ENCODE results near the gene FBXW4. TPM values are rescaled to one million over a fixed set of nuclear protein-coding genes. Genes with fewer than 3 reads are reported as not detected.
A peak's percentile ranks its signal among the peaks of the same experiment; 100 is the strongest.

The FBXW4 gene
- total and polyA plus RNA-seq, 9 of the 15 experiments (the other 6 are each of a cell fraction or from before 2014, with no cell fraction given): 1.0 to 10.6 (median 5.4) TPM

DNA sequence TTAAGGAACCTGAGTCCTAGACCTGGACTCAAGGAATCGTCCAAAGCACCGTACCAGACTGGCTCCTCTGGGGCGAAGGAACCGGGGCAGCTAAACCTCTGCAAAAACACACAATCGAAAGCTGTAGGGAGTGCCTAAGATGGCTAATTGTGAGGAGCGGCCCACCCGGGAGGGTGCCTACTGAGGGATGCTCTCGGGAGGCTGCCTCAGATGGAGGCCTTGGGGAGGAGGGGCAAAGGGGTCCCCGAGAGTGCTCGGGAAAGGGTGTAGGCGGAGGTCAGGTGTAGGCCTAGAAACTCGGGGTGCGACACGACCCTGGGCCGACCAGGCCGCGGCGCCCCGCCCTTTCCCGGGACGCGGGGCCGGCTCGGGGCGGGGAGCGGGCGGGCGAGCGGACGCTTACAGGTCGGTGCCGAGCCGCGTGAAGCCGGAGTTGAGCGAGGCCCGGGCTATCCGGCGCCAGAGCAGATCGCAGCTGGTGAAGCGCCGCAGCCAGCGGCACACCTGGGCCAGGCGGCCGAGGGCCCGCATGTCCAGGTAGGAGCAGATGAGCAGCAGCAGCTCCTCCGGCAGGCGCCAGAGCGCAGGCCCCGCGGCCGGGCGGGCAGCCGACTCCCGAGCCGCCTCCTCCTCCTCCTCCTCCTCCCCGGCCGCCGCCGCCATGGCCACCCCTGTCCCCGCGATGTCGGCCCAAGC is 844 bp downstream of the FBXW4 start (continued):
- TF ChIP-seq MLX (CRISPR knock-in tag; conservative IDR thresholded peaks at IDR 0.05) (no peak), RBM39 (optimal IDR thresholded peaks at IDR 0.05; ENCODE audit: low read depth, low read length) (no peak), HDGF (IDR thresholded peaks at IDR 0.05) (no peak), ZNF282 (CRISPR knock-in tag; IDR thresholded peaks at IDR 0.05) (no peak), ZNF408 (CRISPR knock-in tag; IDR thresholded peaks at IDR 0.05; ENCODE audit: low read depth) (no peak), CEBPZ (IDR thresholded peaks at IDR 0.05; ENCODE audit: borderline replicate concordance, low read depth, low read length) (no peak), ZNF232 (CRISPR knock-in tag; IDR thresholded peaks at IDR 0.05) (0 out of 2 replicates have a peak, but pooled peaks have one; percentile 32), MIER1 (IDR thresholded peaks at IDR 0.05; ENCODE audit: low read depth) (no peak), HDAC3 (IDR thresholded peaks at IDR 0.05; ENCODE audit: borderline replicate concordance, partially characterized antibody) (no peak), ADNP (tag; IDR thresholded peaks at IDR 0.05) (no peak), ZNF764 (CRISPR knock-in tag; IDR thresholded peaks at IDR 0.05; ENCODE audit: low read depth) (no peak), ZNF263 (CRISPR knock-in tag; IDR thresholded peaks at IDR 0.05; ENCODE audit: borderline replicate concordance) (peak; percentile 64; the same call in 1 of the 2 replicates), ZNF143 (CRISPR knock-in tag; IDR thresholded peaks at IDR 0.05) (no peak)
- TF ChIP-seq, protein P1, sequence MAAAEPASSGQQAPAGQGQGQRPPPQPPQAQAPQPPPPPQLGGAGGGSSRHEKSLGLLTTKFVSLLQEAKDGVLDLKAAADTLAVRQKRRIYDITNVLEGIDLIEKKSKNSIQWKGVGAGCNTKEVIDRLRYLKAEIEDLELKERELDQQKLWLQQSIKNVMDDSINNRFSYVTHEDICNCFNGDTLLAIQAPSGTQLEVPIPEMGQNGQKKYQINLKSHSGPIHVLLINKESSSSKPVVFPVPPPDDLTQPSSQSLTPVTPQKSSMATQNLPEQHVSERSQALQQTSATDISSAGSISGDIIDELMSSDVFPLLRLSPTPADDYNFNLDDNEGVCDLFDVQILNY (CRISPR knock-in tag; IDR thresholded peaks at IDR 0.05): no peak
- TF ChIP-seq, protein P2, sequence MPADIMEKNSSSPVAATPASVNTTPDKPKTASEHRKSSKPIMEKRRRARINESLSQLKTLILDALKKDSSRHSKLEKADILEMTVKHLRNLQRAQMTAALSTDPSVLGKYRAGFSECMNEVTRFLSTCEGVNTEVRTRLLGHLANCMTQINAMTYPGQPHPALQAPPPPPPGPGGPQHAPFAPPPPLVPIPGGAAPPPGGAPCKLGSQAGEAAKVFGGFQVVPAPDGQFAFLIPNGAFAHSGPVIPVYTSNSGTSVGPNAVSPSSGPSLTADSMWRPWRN (IDR thresholded peaks at IDR 0.05; ENCODE audit: low read depth): no peak
- TF ChIP-seq, protein P3, sequence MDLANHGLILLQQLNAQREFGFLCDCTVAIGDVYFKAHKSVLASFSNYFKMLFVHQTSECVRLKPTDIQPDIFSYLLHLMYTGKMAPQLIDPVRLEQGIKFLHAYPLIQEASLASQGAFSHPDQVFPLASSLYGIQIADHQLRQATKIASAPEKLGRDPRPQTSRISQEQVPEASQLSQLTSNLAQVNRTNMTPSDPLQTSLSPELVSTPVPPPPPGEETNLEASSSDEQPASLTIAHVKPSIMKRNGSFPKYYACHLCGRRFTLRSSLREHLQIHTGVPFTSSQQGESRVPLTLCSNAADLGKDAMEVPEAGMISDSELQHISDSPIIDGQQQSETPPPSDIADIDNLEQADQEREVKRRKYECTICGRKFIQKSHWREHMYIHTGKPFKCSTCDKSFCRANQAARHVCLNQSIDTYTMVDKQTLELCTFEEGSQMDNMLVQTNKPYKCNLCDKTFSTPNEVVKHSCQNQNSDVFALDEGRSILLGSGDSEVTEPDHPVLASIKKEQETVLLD (IDR thresholded peaks at IDR 0.05): no peak
- TF ChIP-seq, protein P4, sequence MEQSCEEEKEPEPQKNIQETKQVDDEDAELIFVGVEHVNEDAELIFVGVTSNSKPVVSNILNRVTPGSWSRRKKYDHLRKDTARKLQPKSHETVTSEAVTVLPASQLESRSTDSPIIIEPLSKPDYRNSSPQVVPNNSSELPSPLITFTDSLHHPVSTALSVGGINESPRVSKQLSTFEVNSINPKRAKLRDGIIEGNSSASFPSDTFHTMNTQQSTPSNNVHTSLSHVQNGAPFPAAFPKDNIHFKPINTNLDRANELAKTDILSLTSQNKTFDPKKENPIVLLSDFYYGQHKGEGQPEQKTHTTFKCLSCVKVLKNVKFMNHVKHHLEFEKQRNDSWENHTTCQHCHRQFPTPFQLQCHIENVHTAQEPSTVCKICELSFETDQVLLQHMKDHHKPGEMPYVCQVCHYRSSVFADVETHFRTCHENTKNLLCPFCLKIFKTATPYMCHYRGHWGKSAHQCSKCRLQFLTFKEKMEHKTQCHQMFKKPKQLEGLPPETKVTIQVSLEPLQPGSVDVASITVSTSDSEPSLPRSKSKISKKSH (CRISPR knock-in tag; IDR thresholded peaks at IDR 0.05): no peak

Data from K562 (cell line).